ENCODE results near the gene ACTL7B.

Gene ACTL7B

GRCh38 chr9:108815156-108815555 is 40.6 kb downstream of the ACTL7B start:
- H3K9ac ChIP-seq (ENCODE audit: low read length) = no peak overlapping the region
- H3K4me3 ChIP-seq (ENCODE audit: low read length) = no peak overlapping the region
- DNase-seq (ENCODE audit: low read depth) = no peak
- H3K9me3 ChIP-seq (ENCODE audit: control insufficient read depth, low read length) = no peaks in the 10 kb centered on the region
- no peaks in the 10 kb centered on the region for H3K36me3 ChIP-seq (ENCODE audit: control insufficient read depth, insufficient read depth, low read length, severe bottlenecking)
- H3K4me1 ChIP-seq (ENCODE audit: control insufficient read depth, insufficient read depth, low read length) = no peaks in the 10 kb centered on the region
- no peaks in the 10 kb centered on the region for H3K27me3 ChIP-seq (replicated peaks; ENCODE audit: control insufficient read depth, insufficient read depth, low read length)

- Histone ChIP-seq H3K27me3 (replicated peaks; ENCODE audit: control insufficient read depth, insufficient read depth, low read length) (no peaks in the 10 kb centered on the region), H3K4me1 (ENCODE audit: control insufficient read depth, insufficient read depth, low read length) (no peaks in the 10 kb centered on the region), H3K9me3 (ENCODE audit: control insufficient read depth, low read length) (no peaks in the 10 kb centered on the region), H3K9ac (ENCODE audit: low read length) (no peak overlapping the region), H3K4me3 (ENCODE audit: low read length) (no peak overlapping the region), H3K36me3 (ENCODE audit: control insufficient read depth, insufficient read depth, low read length, severe bottlenecking) (no peaks in the 10 kb centered on the region)
- peak; percentile 77 for DNase-seq (ENCODE audit: low read depth)
Observed at GRCh38 chr9:108813951-108814601, 41.7 kb downstream of the ACTL7B start.

- Histone ChIP-seq H3K4me1 (ENCODE audit: control insufficient read depth, insufficient read depth, low read length) (no peaks in the 10 kb centered on the region), H3K4me3 (ENCODE audit: low read length) (no peak overlapping the region)
Observed at GRCh38 chr9:108812396-108813025, 43.3 kb downstream of the ACTL7B start.

DNA sequence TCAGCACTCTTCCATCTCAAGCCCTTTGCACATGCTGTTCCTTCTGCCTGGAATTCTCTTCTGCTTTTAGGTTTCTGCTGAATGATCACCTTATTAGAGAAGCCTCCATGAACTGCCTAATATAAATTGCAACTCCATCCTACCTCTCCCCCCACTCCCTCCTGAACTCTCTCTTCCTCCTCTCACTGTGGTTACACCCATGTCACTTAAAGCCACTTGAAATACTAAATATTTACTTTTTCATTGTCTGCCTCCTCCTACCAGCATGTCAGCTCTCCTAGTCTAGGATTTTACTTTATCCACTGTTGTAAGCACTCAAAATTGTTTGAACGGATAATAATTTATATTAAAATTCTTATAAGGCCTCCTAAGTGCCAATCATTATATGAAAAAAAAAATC is 43.8 kb downstream of the ACTL7B start:
- Histone ChIP-seq H3K27me3 (replicated peaks; ENCODE audit: control insufficient read depth, insufficient read depth, low read length) (no peaks in the 10 kb centered on the region), H3K4me1 (ENCODE audit: control insufficient read depth, insufficient read depth, low read length) (no peaks in the 10 kb centered on the region), H3K36me3 (ENCODE audit: control insufficient read depth, insufficient read depth, low read length, severe bottlenecking) (no peaks in the 10 kb centered on the region), H3K9me3 (ENCODE audit: control insufficient read depth, low read length) (no peaks in the 10 kb centered on the region), H3K9ac (ENCODE audit: low read length) (no peak overlapping the region), H3K4me3 (ENCODE audit: low read length) (no peak overlapping the region)
- no peak for DNase-seq (ENCODE audit: low read depth)

More at GRCh38 chr9:108812396-108813025, 43.3 kb downstream of the ACTL7B start:
- Histone ChIP-seq H3K9me3 (ENCODE audit: control insufficient read depth, low read length) (no peaks in the 10 kb centered on the region), H3K36me3 (ENCODE audit: control insufficient read depth, insufficient read depth, low read length, severe bottlenecking) (no peaks in the 10 kb centered on the region), H3K27me3 (replicated peaks; ENCODE audit: control insufficient read depth, insufficient read depth, low read length) (no peaks in the 10 kb centered on the region), H3K9ac (ENCODE audit: low read length) (no peak overlapping the region)
- no peak for DNase-seq (ENCODE audit: low read depth)

GRCh38 chr9:108809269-108809668 is 46.5 kb downstream of the ACTL7B start:
- H3K4me3 ChIP-seq (ENCODE audit: low read length) = no peak overlapping the region
- H3K36me3 ChIP-seq (ENCODE audit: control insufficient read depth, insufficient read depth, low read length, severe bottlenecking) = no peaks in the 10 kb centered on the region
- H3K9ac ChIP-seq (ENCODE audit: low read length) = no peak overlapping the region
- no peaks in the 10 kb centered on the region for H3K27me3 ChIP-seq (replicated peaks; ENCODE audit: control insufficient read depth, insufficient read depth, low read length)
- no peaks in the 10 kb centered on the region for H3K9me3 ChIP-seq (ENCODE audit: control insufficient read depth, low read length)
- DNase-seq (ENCODE audit: low read depth) = no peak
- H3K4me1 ChIP-seq (ENCODE audit: control insufficient read depth, insufficient read depth, low read length) = no peaks in the 10 kb centered on the region

Data from adipocyte (in vitro differentiated cells).